Testis (tissue), 3 donors: ENCODE measurements around the gene EFNB3. TPM values are rescaled to one million over a fixed set of nuclear protein-coding genes. Genes with fewer than 3 reads are reported as not detected.

ENCODE experiments used
- DNase-seq: peaks from one replicate; pipeline ENCODE4 v3.0.0-alpha.2; 2019
- H3K27ac ChIP-seq, 2 donors: fragments of 200-600 bp; sonication (generic); one replicate each; pipeline ENCODE4 v1.5.1; 2019
- H3K27me3 ChIP-seq: fragments of 200-600 bp; sonication (generic); one replicate; pipeline ENCODE4 v1.5.1; 2019
- H3K36me3 ChIP-seq: fragments of 200-600 bp; sonication (generic); one replicate; pipeline ENCODE4 v1.5.1; 2017; ENCODE audit warnings: low read depth; ENCODE audit errors: missing control alignments
- H3K4me1 ChIP-seq: fragments of 200-600 bp; sonication (generic); one replicate; pipeline ENCODE4 v1.5.1; 2019
- H3K4me3 ChIP-seq, 2 donors: fragments of 200-600 bp; sonication (generic); one replicate each; pipeline ENCODE4 v1.5.1; 2017 to 2019
- H3K9me3 ChIP-seq: fragments of 200-600 bp; sonication (generic); one replicate; pipeline ENCODE4 v1.5.1; 2017
- CTCF ChIP-seq, 3 experiments: fragments of 450-650 bp in 2 of 3; fragments of 200-600 bp in 1 of 3; sonication (generic) in 1 of 3; IDR thresholded peaks; one replicate each; pipeline ENCODE4 v1.5.1; 2016 to 2019; ENCODE audit warnings: antibody characterized with exemption in 3 of 3, mild to moderate bottlenecking in 2 of 3, moderate library complexity in 1 of 3
- POLR2A ChIP-seq: fragments of 450-650 bp; IDR thresholded peaks from one replicate; pipeline ENCODE4 v1.6.1; 2017; ENCODE audit warnings: antibody characterized with exemption, mild to moderate bottlenecking, moderate library complexity
- WGBS, 2 donors: methylation state at CpG; one replicate each; pipeline ENCODE4 v1.1.5; 2018; 5-methylcytosine and 5-hydroxymethylcytosine counted together
- intact Hi-C: fragments of 100-400 bp; cut with DNase I; formaldehyde crosslinking; loops from one replicate; pipeline ENCODE4 v1.15.1; 2023; ENCODE audit warnings: low total_unique reads
- polyA plus RNA-seq: library from polyadenylated mRNA; stranded (reverse); fragments of 350-450 nt; fragmentation: Illumina TruSeq; extraction: RNeasy Lipid Tissue Mini Kit (QIAGEN cat#74804); gene quantifications from one replicate; pipeline ENCODE4 v1.2.3, GENCODE V29; 2014; ENCODE audit warnings: low read depth, low replicate concordance; ENCODE audit not compliant: insufficient read depth
- total RNA-seq, 2 donors: library from RNA; depleted of rRNA; stranded (reverse); fragments of >200 nt; gene quantifications; one replicate each; pipeline ENCODE4 v1.2.3, GENCODE V29; 2016

The EFNB3 gene
- total and polyA plus RNA-seq, 3 donors from 2014 or later, result 0.93 to 3.5 (median 2.0) TPM

DNA sequence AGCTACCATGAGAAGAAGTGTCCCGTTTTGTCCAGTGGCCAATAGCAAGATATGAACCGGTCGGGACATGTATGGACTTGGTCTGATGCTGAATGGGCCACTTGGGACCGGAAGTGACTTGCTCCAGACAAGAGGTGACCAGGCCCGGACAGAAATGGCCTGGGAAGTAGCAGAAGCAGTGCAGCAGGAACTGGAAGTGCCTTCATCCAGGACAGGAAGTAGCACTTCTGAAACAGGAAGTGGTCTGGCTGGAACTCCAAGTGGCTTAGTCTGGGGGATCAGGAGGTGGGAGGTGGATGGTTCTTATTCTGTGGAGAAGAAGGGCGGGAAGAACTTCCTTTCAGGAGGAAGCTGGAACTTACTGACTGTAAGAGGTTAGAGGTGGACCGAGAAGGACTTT, 5.3 kb downstream of the EFNB3 start:
- Histone ChIP-seq H3K9me3 (no peaks in the 10 kb centered on the region), H3K36me3 (no peaks in the 10 kb centered on the region), H3K27ac (no peak overlapping the region), H3K4me1 (peaks cover 4% of the 10 kb centered on the region), H3K4me3 (no peak overlapping the region), H3K27me3 (no peaks in the 10 kb centered on the region)
- intact Hi-C loops, result no loop called here
- no peak for DNase-seq
- TF ChIP-seq POLR2A, result no peak
- TF ChIP-seq CTCF (IDR thresholded peaks at IDR 0.05), result no peak
- WGBS, 2 donors, result 77 to 80% methylated on average over 7 of the region's 7 CpGs

- no peak for TF ChIP-seq CTCF (IDR thresholded peaks at IDR 0.05)
- no peak for TF ChIP-seq POLR2A
- Histone ChIP-seq H3K4me1 (no peaks in the 10 kb centered on the region), H3K9me3 (no peaks in the 10 kb centered on the region), H3K4me3 (no peak overlapping the region), H3K27me3 (no peaks in the 10 kb centered on the region), H3K36me3 (no peaks in the 10 kb centered on the region), H3K27ac (no peak overlapping the region)
- DNase-seq, result no peak
- 80 to 83% methylated on average over 7 of the region's 7 CpGs for WGBS, 2 donors
- intact Hi-C loops, result no loop called here
These were observed 6.2 kb downstream of the EFNB3 start for GRCh38 chr17:7711051-7711755.

GRCh38 chr17:7712111-7712771, 7.2 kb downstream of the EFNB3 start:
- Histone ChIP-seq H3K4me1 (peaks cover 7% of the 10 kb centered on the region), H3K9me3 (no peaks in the 10 kb centered on the region), H3K27me3 (no peaks in the 10 kb centered on the region), H3K27ac (no peak overlapping the region), H3K36me3 (no peaks in the 10 kb centered on the region), H3K4me3 (no peak overlapping the region)
- intact Hi-C loops, result no loop called here
- no peak for DNase-seq
- no peak for TF ChIP-seq CTCF (IDR thresholded peaks at IDR 0.05)
- TF ChIP-seq POLR2A, result no peak
- 27 to 42% methylated on average over 13 to 19 of the region's 19 CpGs for WGBS, 2 donors

GRCh38 chr17:7713782-7714181, 8.8 kb downstream of the EFNB3 start:
- no peaks in the 10 kb centered on the region for H3K9me3 ChIP-seq
- no peak overlapping the region for H3K4me3 ChIP-seq
- no peak for DNase-seq
- intact Hi-C loops, result no loop called here
- 36 to 38% methylated on average over 6 to 9 of the region's 9 CpGs for WGBS, 2 donors
- peaks cover 12% of the 10 kb centered on the region for H3K4me1 ChIP-seq
- no peaks in the 10 kb centered on the region for H3K36me3 ChIP-seq
- H3K27me3 ChIP-seq, result no peaks in the 10 kb centered on the region
- TF ChIP-seq CTCF (IDR thresholded peaks at IDR 0.05) (no peak), POLR2A (no peak)
- H3K27ac ChIP-seq, result no peak overlapping the region
